OCI-LY1 (cell line): ENCODE data around the gene MT1X.

Experiments used
- H2AFZ ChIP-seq: fragments of 200-600 bp; sonication (generic), shearing (Covaris generic); 2 replicates; pipeline ENCODE4 v1.6.0; 2014; ENCODE audit warnings: antibody characterized with exemption, mild to moderate bottlenecking, low read length
- H3F3A ChIP-seq: fragments of 200-600 bp; sonication (generic), shearing (Covaris generic); 2 replicates; pipeline ENCODE4 v1.6.0; 2014; ENCODE audit warnings: mild to moderate bottlenecking, antibody characterized with exemption, low read length, moderate library complexity; ENCODE audit not compliant: insufficient read depth
- H3K27ac ChIP-seq: fragments of 200-600 bp; sonication (generic); 2 replicates; pipeline ENCODE4 v1.5.1; 2014; ENCODE audit warnings: low read length, mixed run types, mild to moderate bottlenecking, low read depth; ENCODE audit not compliant: poor library complexity, severe bottlenecking
- H3K27me3 ChIP-seq: fragments of 200-600 bp; sonication (generic); 2 replicates; pipeline ENCODE4 v1.6.0; 2014; ENCODE audit warnings: antibody characterized with exemption, mild to moderate bottlenecking, low read length, moderate library complexity; ENCODE audit not compliant: insufficient read depth
- H3K36me3 ChIP-seq: fragments of 200-600 bp; sonication (generic); 2 replicates; pipeline ENCODE4 v1.6.1; 2014; ENCODE audit warnings: mild to moderate bottlenecking, antibody characterized with exemption, low read length, moderate library complexity, mixed read lengths; ENCODE audit not compliant: insufficient read depth
- H3K4me1 ChIP-seq: fragments of 200-600 bp; sonication (generic); 2 replicates; pipeline ENCODE4 v1.5.1; 2014; ENCODE audit warnings: mild to moderate bottlenecking, low read length, moderate library complexity; ENCODE audit not compliant: insufficient read depth, severe bottlenecking
- H3K4me2 ChIP-seq: fragments of 200-600 bp; sonication (generic), shearing (Covaris generic); 2 replicates; pipeline ENCODE4 v1.6.1; 2014; ENCODE audit warnings: low read length
- H3K4me3 ChIP-seq: fragments of 200-600 bp; sonication (generic); 2 replicates; pipeline ENCODE4 v1.5.1; 2014; ENCODE audit warnings: low read length, low read depth, mild to moderate bottlenecking, mixed read lengths; ENCODE audit not compliant: poor library complexity, severe bottlenecking
- H3K79me2 ChIP-seq: fragments of 200-600 bp; shearing (Covaris generic); 2 replicates; pipeline ENCODE4 v1.6.1; 2016; ENCODE audit warnings: mixed run types, low read length, mixed read lengths; ENCODE audit not compliant: insufficient read depth
- H3K9ac ChIP-seq: fragments of 200-600 bp; sonication (generic), shearing (Covaris generic); 2 replicates; pipeline ENCODE4 v1.6.1; 2014; ENCODE audit warnings: mild to moderate bottlenecking, low read length, mixed read lengths
- H3K9me2 ChIP-seq: fragments of 200-600 bp; sonication (generic), shearing (Covaris generic); 2 replicates; pipeline ENCODE4 v1.6.1; 2014; ENCODE audit warnings: low read depth, mild to moderate bottlenecking, low read length, mixed read lengths
- H3K9me3 ChIP-seq: fragments of 200-600 bp; shearing (Covaris generic); 2 replicates; pipeline ENCODE4 v1.6.1; 2014; ENCODE audit warnings: low read length, mixed read lengths
- H4K20me1 ChIP-seq: fragments of 200-600 bp; sonication (generic), shearing (Covaris generic); 2 replicates; pipeline ENCODE4 v1.6.0; 2016; ENCODE audit warnings: mild to moderate bottlenecking, low read length; ENCODE audit not compliant: insufficient read depth
- EZH2 ChIP-seq: fragments of 200-600 bp; sonication (generic), shearing (Covaris generic); IDR thresholded peaks from 2 replicates; pipeline ENCODE4 v1.8.0; 2017; ENCODE audit warnings: borderline replicate concordance, mixed run types, mild to moderate bottlenecking, antibody characterized with exemption, low read length, moderate library complexity, mixed read lengths
- TF ChIP-seq, protein P1 (sequence below): fragments of 200-600 bp; sonication (generic), shearing (Covaris generic); IDR thresholded peaks from 2 replicates; pipeline ENCODE4 v1.5.1; 2017; ENCODE audit warnings: mild to moderate bottlenecking, antibody characterized with exemption, low read length, moderate library complexity, mixed read lengths

MT1X gene

DNA sequence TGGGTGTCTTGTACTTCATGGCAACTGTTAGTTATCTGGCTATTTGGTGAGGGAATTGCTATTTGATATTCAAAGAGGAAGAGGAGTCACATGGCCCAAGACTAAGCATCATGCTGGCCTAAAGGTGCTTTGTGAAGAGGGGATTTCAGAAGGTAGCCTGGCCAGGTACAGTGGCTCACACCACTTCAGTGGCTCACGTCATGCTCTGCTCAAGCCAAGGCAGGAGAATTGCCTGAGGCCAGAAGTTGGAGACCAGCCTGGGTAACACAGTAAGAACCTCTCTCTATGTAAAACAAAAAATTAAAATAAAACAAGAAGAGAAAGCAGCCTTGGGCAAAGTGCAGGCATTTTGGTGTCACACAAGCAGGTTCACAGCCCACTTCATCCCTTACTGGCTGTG lies 37.0 kb upstream of the MT1X start:
- Histone ChIP-seq H3K9ac (no peak overlapping the region), H4K20me1 (no peaks in the 10 kb centered on the region), H2AFZ (no peak overlapping the region), H3K4me1 (peaks cover 6% of the 10 kb centered on the region), H3K27me3 (no peaks in the 10 kb centered on the region), H3K9me2 (no peaks in the 10 kb centered on the region), H3K4me2 (no peak overlapping the region), H3K27ac (no peak overlapping the region), H3K9me3 (no peaks in the 10 kb centered on the region), H3K36me3 (no peaks in the 10 kb centered on the region), H3K4me3 (no peak overlapping the region), H3K79me2 (no peaks in the 10 kb centered on the region), H3F3A (no peaks in the 10 kb centered on the region)
- TF ChIP-seq, protein P1, sequence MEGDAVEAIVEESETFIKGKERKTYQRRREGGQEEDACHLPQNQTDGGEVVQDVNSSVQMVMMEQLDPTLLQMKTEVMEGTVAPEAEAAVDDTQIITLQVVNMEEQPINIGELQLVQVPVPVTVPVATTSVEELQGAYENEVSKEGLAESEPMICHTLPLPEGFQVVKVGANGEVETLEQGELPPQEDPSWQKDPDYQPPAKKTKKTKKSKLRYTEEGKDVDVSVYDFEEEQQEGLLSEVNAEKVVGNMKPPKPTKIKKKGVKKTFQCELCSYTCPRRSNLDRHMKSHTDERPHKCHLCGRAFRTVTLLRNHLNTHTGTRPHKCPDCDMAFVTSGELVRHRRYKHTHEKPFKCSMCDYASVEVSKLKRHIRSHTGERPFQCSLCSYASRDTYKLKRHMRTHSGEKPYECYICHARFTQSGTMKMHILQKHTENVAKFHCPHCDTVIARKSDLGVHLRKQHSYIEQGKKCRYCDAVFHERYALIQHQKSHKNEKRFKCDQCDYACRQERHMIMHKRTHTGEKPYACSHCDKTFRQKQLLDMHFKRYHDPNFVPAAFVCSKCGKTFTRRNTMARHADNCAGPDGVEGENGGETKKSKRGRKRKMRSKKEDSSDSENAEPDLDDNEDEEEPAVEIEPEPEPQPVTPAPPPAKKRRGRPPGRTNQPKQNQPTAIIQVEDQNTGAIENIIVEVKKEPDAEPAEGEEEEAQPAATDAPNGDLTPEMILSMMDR = no peak
- no peak for TF ChIP-seq EZH2

DNA sequence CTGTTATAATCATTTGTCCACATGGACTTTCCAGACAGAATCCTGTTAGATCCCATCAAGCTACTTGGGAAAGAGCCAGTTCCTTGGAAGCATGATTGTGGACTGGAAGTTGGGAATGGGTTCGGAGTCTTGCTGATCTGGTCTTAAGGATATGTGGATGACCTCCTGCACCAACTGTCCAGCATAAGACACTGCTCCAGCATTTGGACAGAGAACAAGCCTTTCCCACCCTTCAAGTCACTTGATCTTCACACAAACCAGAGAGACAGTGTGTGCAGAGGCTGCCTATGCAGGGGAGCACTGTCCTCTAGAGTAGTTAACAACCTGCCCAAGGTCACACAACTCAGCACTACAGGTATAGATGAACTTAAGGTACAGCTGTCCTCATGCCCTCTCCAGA lies 36.4 kb upstream of the MT1X start:
- Histone ChIP-seq H3K27me3 (no peaks in the 10 kb centered on the region), H3K9me2 (no peaks in the 10 kb centered on the region), H4K20me1 (no peaks in the 10 kb centered on the region), H3F3A (no peaks in the 10 kb centered on the region), H3K27ac (no peak overlapping the region), H2AFZ (no peak overlapping the region), H3K9me3 (no peaks in the 10 kb centered on the region), H3K4me3 (no peak overlapping the region), H3K4me1 (peaks cover 6% of the 10 kb centered on the region), H3K36me3 (no peaks in the 10 kb centered on the region), H3K79me2 (no peaks in the 10 kb centered on the region), H3K9ac (no peak overlapping the region), H3K4me2 (no peak overlapping the region)
- TF ChIP-seq, protein P1 = no peak
- TF ChIP-seq EZH2 = no peak

DNA sequence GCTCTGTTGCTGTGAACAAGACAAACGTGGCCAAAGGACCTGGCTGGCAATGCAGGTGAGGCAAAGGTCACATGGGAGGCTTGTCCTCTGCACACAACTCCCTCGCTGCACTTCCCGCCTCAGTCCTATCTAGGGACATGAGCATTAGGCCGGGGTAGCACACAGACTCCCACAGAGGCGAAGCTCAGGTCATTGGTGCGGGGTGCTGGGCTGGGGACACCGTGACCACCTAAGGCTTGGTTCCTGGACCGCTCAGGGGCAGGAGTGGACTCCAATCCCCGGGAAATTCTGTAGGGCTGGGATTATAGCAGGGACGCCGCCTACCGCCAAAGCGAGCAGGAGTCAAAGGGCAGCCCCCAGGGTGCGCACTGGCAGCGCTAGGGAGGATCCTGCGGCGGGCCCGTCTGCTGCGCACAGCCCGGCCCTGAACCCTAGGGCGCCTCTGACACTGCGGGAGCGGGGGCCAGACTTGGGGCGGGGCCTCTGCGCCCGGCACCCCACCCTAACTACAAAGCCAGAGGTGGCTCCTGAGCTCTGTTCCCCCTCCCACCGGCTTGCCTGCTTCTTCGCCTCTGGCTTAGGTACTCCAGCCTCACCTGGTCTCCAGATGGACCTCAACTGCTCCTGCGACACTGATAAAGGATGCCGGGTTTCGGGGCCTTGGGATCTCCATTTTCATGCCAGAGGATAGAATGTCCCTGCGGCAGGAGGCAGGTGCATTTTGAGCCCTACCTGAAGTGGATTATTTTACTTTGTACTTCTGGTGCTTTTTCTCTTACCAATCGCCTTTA lies 34.4 kb upstream of the MT1X start:
- H3K36me3 ChIP-seq = no peaks in the 10 kb centered on the region
- TF ChIP-seq EZH2 = no peak
- TF ChIP-seq, protein P1 = no peak

More for the DNA sequence above, 34.4 kb upstream of the MT1X start:
- Histone ChIP-seq H3K9ac (no peak overlapping the region), H3K4me1 (peaks cover 4% of the 10 kb centered on the region), H3K79me2 (no peaks in the 10 kb centered on the region), H2AFZ (no peak overlapping the region), H3K9me2 (no peaks in the 10 kb centered on the region), H3K27ac (no peak overlapping the region), H4K20me1 (no peaks in the 10 kb centered on the region), H3K9me3 (no peaks in the 10 kb centered on the region), H3K4me2 (no peak overlapping the region), H3F3A (no peaks in the 10 kb centered on the region), H3K4me3 (no peak overlapping the region), H3K27me3 (0 out of 2 replicates have a peak, but pooled peaks cover 4% of the 10 kb centered on the region)
